H9 (cell line): Measurements from ENCODE around the gene EOGT. TPM values are rescaled to one million over a fixed set of nuclear protein-coding genes. Genes with fewer than 3 reads are reported as not detected.

Experiments
- DNase-seq: peaks from one replicate; pipeline ENCODE4 v3.0.0-alpha.2; 2017
- H2AFZ ChIP-seq: one replicate; pipeline ENCODE4 v1.6.1; 2013; ENCODE audit warnings: mild to moderate bottlenecking, low read length, control low read depth, moderate library complexity
- H2AK5ac ChIP-seq: 2 replicates; pipeline ENCODE4 v1.6.1; 2013; ENCODE audit warnings: low read length, control low read depth, mixed read lengths; ENCODE audit not compliant: insufficient read length
- H2BK120ac ChIP-seq: one replicate; pipeline ENCODE4 v1.6.1; 2013; ENCODE audit warnings: low read depth, mild to moderate bottlenecking, low read length, control low read depth, inconsistent platforms; ENCODE audit not compliant: poor library complexity, severe bottlenecking
- H2BK12ac ChIP-seq: 2 replicates; pipeline ENCODE4 v1.6.1; 2013; ENCODE audit warnings: low read length, control low read depth, mixed read lengths, low read depth; ENCODE audit not compliant: insufficient read length
- H2BK15ac ChIP-seq: 2 replicates; pipeline ENCODE4 v1.6.1; 2013; ENCODE audit warnings: low read depth, low read length, control low read depth
- H2BK20ac ChIP-seq: one replicate; pipeline ENCODE4 v1.6.1; 2013; ENCODE audit warnings: low read depth, mild to moderate bottlenecking, low read length, control low read depth, inconsistent platforms; ENCODE audit not compliant: poor library complexity, severe bottlenecking
- H2BK5ac ChIP-seq: 2 replicates; pipeline ENCODE4 v1.6.1; 2013; ENCODE audit warnings: low read length, control low read depth, mixed read lengths; ENCODE audit not compliant: insufficient read length
- H3K14ac ChIP-seq: 2 replicates; pipeline ENCODE4 v1.6.1; 2013; ENCODE audit warnings: low read length, control low read depth; ENCODE audit not compliant: insufficient read depth
- H3K18ac ChIP-seq: 2 replicates; pipeline ENCODE4 v1.6.1; 2013; ENCODE audit warnings: low read depth, mild to moderate bottlenecking, mixed read lengths, low read length, control low read depth; ENCODE audit not compliant: insufficient read length
- H3K23ac ChIP-seq: 2 replicates; pipeline ENCODE4 v1.6.1; 2013; ENCODE audit warnings: low read length, control low read depth, mixed read lengths, low read depth; ENCODE audit not compliant: insufficient read length
- H3K23me2 ChIP-seq: 2 replicates; pipeline ENCODE4 v1.6.1; 2013; ENCODE audit warnings: low read depth, mild to moderate bottlenecking, mixed read lengths, low read length, control low read depth; ENCODE audit not compliant: insufficient read length, poor library complexity, severe bottlenecking
- H3K27ac ChIP-seq: 2 replicates; pipeline ENCODE4 v1.5.1; 2013; ENCODE audit warnings: low read length, control low read depth, mixed read lengths, low read depth; ENCODE audit not compliant: insufficient read length
- H3K27me3 ChIP-seq: 2 replicates; pipeline ENCODE4 v1.6.1; 2013; ENCODE audit warnings: low read length, control low read depth, inconsistent platforms; ENCODE audit not compliant: insufficient read depth
- H3K4ac ChIP-seq: 2 replicates; pipeline ENCODE4 v1.6.1; 2013; ENCODE audit warnings: low read depth, mild to moderate bottlenecking, control low read depth, inconsistent platforms, low read length, moderate library complexity
- H3K4me1 ChIP-seq: 2 replicates; pipeline ENCODE4 v1.6.1; 2013; ENCODE audit warnings: low read length, control low read depth, inconsistent platforms; ENCODE audit not compliant: insufficient read depth
- H3K4me2 ChIP-seq: 2 replicates; pipeline ENCODE4 v1.6.1; 2013; ENCODE audit warnings: low read length, control low read depth, mixed read lengths; ENCODE audit not compliant: insufficient read length, insufficient read depth
- H3K56ac ChIP-seq: 2 replicates; pipeline ENCODE4 v1.6.1; 2013; ENCODE audit warnings: low read depth, mild to moderate bottlenecking, mixed read lengths, low read length, control low read depth; ENCODE audit not compliant: insufficient read length
- H3K79me1 ChIP-seq: 2 replicates; pipeline ENCODE4 v1.6.1; 2013; ENCODE audit warnings: low read depth, mild to moderate bottlenecking, moderate library complexity, low read length, control low read depth, inconsistent platforms; ENCODE audit not compliant: insufficient read depth, poor library complexity, severe bottlenecking
- H3K79me2 ChIP-seq: 2 replicates; pipeline ENCODE4 v1.6.1; 2013; ENCODE audit warnings: low read length, control low read depth, inconsistent platforms; ENCODE audit not compliant: insufficient read depth
- H3K9ac ChIP-seq: 2 replicates; pipeline ENCODE4 v1.6.1; 2013; ENCODE audit warnings: low read length, control low read depth, mixed read lengths; ENCODE audit not compliant: insufficient read length; ENCODE audit errors: extremely low read depth
- H3K9me3 ChIP-seq: one replicate; pipeline ENCODE4 v1.6.1; 2013; ENCODE audit warnings: low read depth, low read length, inconsistent platforms; ENCODE audit not compliant: control insufficient read depth
- H3T11ph ChIP-seq: one replicate; pipeline ENCODE4 v1.6.1; 2013; ENCODE audit warnings: mild to moderate bottlenecking, low read length, control low read depth, inconsistent platforms
- H4K20me1 ChIP-seq: one replicate; pipeline ENCODE4 v1.6.1; 2013; ENCODE audit not compliant: control insufficient read depth, insufficient read length, insufficient read depth
- H4K5ac ChIP-seq: 2 replicates; pipeline ENCODE4 v1.6.1; 2013; ENCODE audit warnings: low read depth, mild to moderate bottlenecking, mixed read lengths, low read length, control low read depth; ENCODE audit not compliant: insufficient read length
- H4K8ac ChIP-seq: replicated peaks from 2 replicates; pipeline ENCODE4 v1.6.1; 2013; ENCODE audit warnings: low read length, control low read depth, mixed read lengths, low read depth; ENCODE audit not compliant: insufficient read length
- H4K91ac ChIP-seq: 2 replicates; pipeline ENCODE4 v1.6.1; 2013; ENCODE audit warnings: low read depth, mild to moderate bottlenecking, moderate library complexity, mixed read lengths, low read length, control low read depth; ENCODE audit not compliant: insufficient read length
- H3K27ac Mint-ChIP-seq, 3 experiments: 2 replicates in 2 of 3; 3 replicates in 1 of 3; pipeline ENCODE4 v1.8.0; 2020 to 2021; ENCODE audit warnings: mixed read lengths in 3 of 3, mild to moderate bottlenecking in 1 of 3, moderate library complexity in 1 of 3
- H3K27me3 Mint-ChIP-seq: 2 replicates; pipeline ENCODE4 v1.8.0; 2021; ENCODE audit warnings: low read depth, mild to moderate bottlenecking, moderate library complexity, mixed read lengths
- H3K36me3 Mint-ChIP-seq, 3 experiments: 2 replicates in 2 of 3; 3 replicates in 1 of 3; pipeline ENCODE4 v1.8.0; 2020 to 2021; ENCODE audit warnings: low read depth in 3 of 3, mixed read lengths in 3 of 3; ENCODE audit not compliant: insufficient read depth in 1 of 3
- H3K4me1 Mint-ChIP-seq, 2 experiments: 2 replicates each; pipeline ENCODE4 v1.8.0; 2020; ENCODE audit warnings: mixed read lengths in 2 of 2
- H3K4me3 Mint-ChIP-seq, 2 experiments: 2 replicates in 1 of 2; 3 replicates in 1 of 2; pipeline ENCODE4 v1.8.0; 2020 to 2021; ENCODE audit warnings: mild to moderate bottlenecking in 2 of 2, mixed read lengths in 2 of 2, moderate library complexity in 1 of 2
- H3K9me3 Mint-ChIP-seq, 2 experiments: 2 replicates in 1 of 2; 3 replicates in 1 of 2; pipeline ENCODE4 v1.8.0; 2020; ENCODE audit warnings: mild to moderate bottlenecking in 2 of 2, mixed read lengths in 2 of 2, moderate library complexity in 1 of 2
- WGBS: extraction: QIAGEN DNeasy Blood & Tissue Kit; methylation state at CpG from one replicate; pipeline ENCODE4 v1.1.7; 2013; ENCODE audit warnings: missing lambda C conversion rate, low lambda C conversion rate, mixed read lengths; ENCODE audit not compliant: insufficient read length; ENCODE audit errors: extremely low coverage; 5-methylcytosine and 5-hydroxymethylcytosine counted together
- total RNA-seq: library from RNA; stranded (reverse); gene quantifications from 2 replicates; pipeline ENCODE4 v1.2.1, GENCODE V29; 2021
- TF ChIP-seq, protein P1 (sequence below): fragments of 200-600 bp; sonication (generic); conservative IDR thresholded peaks from 3 replicates; pipeline ENCODE4 v1.8.0; 2021; ENCODE audit warnings: antibody characterized with exemption, mild to moderate bottlenecking

Gene EOGT
- total RNA-seq, 1 experiment from 2014 or later = 30.5 TPM

DNA sequence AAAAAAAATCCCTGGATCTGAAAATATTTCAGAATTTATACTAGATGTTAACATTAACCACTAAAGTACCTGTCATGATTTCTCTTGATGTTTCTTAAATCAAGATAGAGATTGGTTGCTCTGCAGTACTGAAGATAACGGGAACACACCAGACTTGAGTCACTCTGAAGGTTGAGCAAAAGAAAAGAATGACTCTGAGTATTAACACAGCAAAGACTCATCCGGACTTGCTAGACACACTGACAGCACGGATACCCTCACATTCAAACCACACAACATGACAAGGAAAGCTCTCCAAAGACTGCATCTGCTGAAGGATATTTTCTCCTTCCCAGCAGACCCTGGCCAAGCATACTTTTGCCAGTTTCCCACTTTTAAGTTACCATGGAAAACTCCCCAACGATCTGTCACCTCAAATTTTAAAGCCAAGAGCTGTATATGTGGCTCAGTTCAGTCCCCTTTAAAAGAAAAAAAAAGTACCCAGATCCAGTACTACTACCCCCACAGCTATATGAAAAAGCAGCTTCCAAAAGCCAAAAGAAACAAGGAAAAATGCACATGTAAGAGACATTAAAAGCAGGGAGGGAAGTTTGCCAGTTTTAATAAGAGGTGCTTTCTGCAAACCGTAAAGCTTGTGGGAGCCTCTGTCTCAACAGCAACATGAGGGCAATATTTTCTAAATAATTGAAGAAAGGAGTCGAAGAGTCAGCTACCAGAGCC, 8.3 kb downstream of the EOGT start:
- peaks cover 19 to 69% (median 35%) of the 10 kb centered on the region in 3 experiments for H3K36me3 Mint-ChIP-seq
- H3K9me3 Mint-ChIP-seq = no peaks in the 10 kb centered on the region
- H3K27me3 Mint-ChIP-seq = no peaks in the 10 kb centered on the region
- Histone ChIP-seq H4K20me1 (no peaks in the 10 kb centered on the region), H3K23me2 (no peaks in the 10 kb centered on the region), H3K56ac (no peak overlapping the region), H3K4ac (no peak overlapping the region), H4K5ac (no peak overlapping the region), H3K4me2 (no peak overlapping the region), H2BK15ac (no peak overlapping the region), H4K8ac (peak overlapping the region; percentile 50), H3K9ac (no peak overlapping the region), H2AFZ (no peak overlapping the region), H4K91ac (no peak overlapping the region), H3K23ac (no peak overlapping the region), H2BK5ac (no peak overlapping the region), H3K9me3 (no peaks in the 10 kb centered on the region), H2BK12ac (no peak overlapping the region), H3K79me2 (no peaks in the 10 kb centered on the region), H3T11ph (no peak overlapping the region), H3K27ac (no peak overlapping the region), H3K79me1 (no peaks in the 10 kb centered on the region), H3K18ac (no peak overlapping the region), H2AK5ac (no peak overlapping the region), H2BK20ac (no peak overlapping the region), H3K27me3 (no peaks in the 10 kb centered on the region), H3K4me1 (peaks cover 6% of the 10 kb centered on the region; the same call in 1 of the 2 replicates), H2BK120ac (no peak overlapping the region), H3K14ac (no peak overlapping the region)
- DNase-seq = no peak
- no CpG with 5 or more reads among the region's 6 CpGs for WGBS
- H3K4me1 Mint-ChIP-seq = peaks cover 20 to 21% of the 10 kb centered on the region in 2 experiments
- TF ChIP-seq, protein P1, sequence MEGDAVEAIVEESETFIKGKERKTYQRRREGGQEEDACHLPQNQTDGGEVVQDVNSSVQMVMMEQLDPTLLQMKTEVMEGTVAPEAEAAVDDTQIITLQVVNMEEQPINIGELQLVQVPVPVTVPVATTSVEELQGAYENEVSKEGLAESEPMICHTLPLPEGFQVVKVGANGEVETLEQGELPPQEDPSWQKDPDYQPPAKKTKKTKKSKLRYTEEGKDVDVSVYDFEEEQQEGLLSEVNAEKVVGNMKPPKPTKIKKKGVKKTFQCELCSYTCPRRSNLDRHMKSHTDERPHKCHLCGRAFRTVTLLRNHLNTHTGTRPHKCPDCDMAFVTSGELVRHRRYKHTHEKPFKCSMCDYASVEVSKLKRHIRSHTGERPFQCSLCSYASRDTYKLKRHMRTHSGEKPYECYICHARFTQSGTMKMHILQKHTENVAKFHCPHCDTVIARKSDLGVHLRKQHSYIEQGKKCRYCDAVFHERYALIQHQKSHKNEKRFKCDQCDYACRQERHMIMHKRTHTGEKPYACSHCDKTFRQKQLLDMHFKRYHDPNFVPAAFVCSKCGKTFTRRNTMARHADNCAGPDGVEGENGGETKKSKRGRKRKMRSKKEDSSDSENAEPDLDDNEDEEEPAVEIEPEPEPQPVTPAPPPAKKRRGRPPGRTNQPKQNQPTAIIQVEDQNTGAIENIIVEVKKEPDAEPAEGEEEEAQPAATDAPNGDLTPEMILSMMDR = no peak
- no peak overlapping the region for H3K4me3 Mint-ChIP-seq
- peak overlapping the region in 1 of 3 experiments; percentile 88; a peak in 2 of 7 replicates for H3K27ac Mint-ChIP-seq
